Measurements from ENCODE around the gene FOXP3. TPM values are rescaled to one million over a fixed set of nuclear protein-coding genes. Genes with fewer than 3 reads are reported as not detected.

Gene FOXP3
- total RNA-seq, 2 donors from 2014 or later, result 80.4 to 109 TPM

- H3K4me1 Mint-ChIP-seq, result peaks cover 29% of the 10 kb centered on the region
These were observed 4.1 kb upstream of the FOXP3 start for GRCh38 chrX:49268702-49269009.

GRCh38 chrX:49266523-49267445, 2.3 kb upstream of the FOXP3 start:
- ATAC-seq (replicated peaks), result no peak
- no peaks in the 10 kb centered on the region for H3K27me3 Mint-ChIP-seq
- H3K4me3 Mint-ChIP-seq, result peak overlapping the region; percentile 88
- H3K27ac Mint-ChIP-seq, result peak overlapping the region; percentile 100
- H3K4me1 Mint-ChIP-seq, result peaks cover 26% of the 10 kb centered on the region
- no peaks in the 10 kb centered on the region for H3K9me3 Mint-ChIP-seq
- peaks cover 50% of the 10 kb centered on the region for H3K36me3 Mint-ChIP-seq (ENCODE audit: low read depth)

More at GRCh38 chrX:49268702-49269009, 4.1 kb upstream of the FOXP3 start:
- Mint-ChIP-seq H3K4me3 (peak overlapping the region; percentile 88), H3K9me3 (no peaks in the 10 kb centered on the region), H3K36me3 (ENCODE audit: low read depth) (peaks cover 50% of the 10 kb centered on the region), H3K27ac (peak overlapping the region; percentile 100), H3K27me3 (no peaks in the 10 kb centered on the region)
- ATAC-seq (replicated peaks), result no peak

GRCh38 chrX:49263631-49264030, 879 bp downstream of the FOXP3 start:
- peaks cover 36% of the 10 kb centered on the region for H3K4me1 Mint-ChIP-seq
- H3K9me3 Mint-ChIP-seq, result no peaks in the 10 kb centered on the region
- peak overlapping the region; percentile 94 for H3K27ac Mint-ChIP-seq
- peaks cover 64% of the 10 kb centered on the region for H3K36me3 Mint-ChIP-seq (ENCODE audit: low read depth)
- H3K4me3 Mint-ChIP-seq, result peak overlapping the region; percentile 91
- ATAC-seq (replicated peaks), result no peak
- no peaks in the 10 kb centered on the region for H3K27me3 Mint-ChIP-seq

DNA sequence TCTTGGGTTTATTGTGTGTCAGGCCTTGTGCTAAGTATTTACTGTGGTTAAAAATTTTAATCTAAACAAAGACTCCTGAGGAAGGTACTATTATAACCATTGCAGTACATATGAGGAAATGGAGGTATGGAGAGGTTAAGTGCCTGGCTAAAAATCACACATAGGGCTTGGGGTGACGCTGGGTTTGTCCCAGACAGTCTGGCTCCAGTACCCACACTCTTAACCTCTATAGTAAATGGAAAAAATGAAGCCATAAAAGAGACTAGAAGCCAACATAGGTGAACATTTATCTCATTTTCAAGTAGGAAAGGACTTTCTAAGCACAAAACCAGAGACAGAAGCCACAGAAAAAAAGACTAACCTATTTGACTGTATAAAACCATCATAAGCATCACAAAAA, 1.9 kb downstream of the FOXP3 start:
- Mint-ChIP-seq H3K36me3 (ENCODE audit: low read depth) (peaks cover 65% of the 10 kb centered on the region), H3K4me3 (peak overlapping the region; percentile 91), H3K4me1 (peaks cover 31% of the 10 kb centered on the region), H3K27ac (peak overlapping the region; percentile 91), H3K9me3 (no peaks in the 10 kb centered on the region), H3K27me3 (no peaks in the 10 kb centered on the region)
- peak; percentile 31 for ATAC-seq (replicated peaks)

GRCh38 chrX:49260221-49260985, 4.1 kb downstream of the FOXP3 start:
- Mint-ChIP-seq H3K36me3 (ENCODE audit: low read depth) (peaks cover 75% of the 10 kb centered on the region), H3K27ac (peak overlapping the region; percentile 54), H3K4me1 (peaks cover 26% of the 10 kb centered on the region), H3K9me3 (no peaks in the 10 kb centered on the region), H3K4me3 (peak overlapping the region; percentile 91), H3K27me3 (no peaks in the 10 kb centered on the region)
- no peak for ATAC-seq (replicated peaks)

GRCh38 chrX:49258749-49259124, 5.8 kb downstream of the FOXP3 start:
- no peak for ATAC-seq (replicated peaks)
- H3K9me3 Mint-ChIP-seq, result no peaks in the 10 kb centered on the region
- H3K4me3 Mint-ChIP-seq, result peak overlapping the region; percentile 91
- H3K27ac Mint-ChIP-seq, result peak overlapping the region; percentile 73
- H3K36me3 Mint-ChIP-seq (ENCODE audit: low read depth), result peaks cover 69% of the 10 kb centered on the region
- peaks cover 22% of the 10 kb centered on the region for H3K4me1 Mint-ChIP-seq
- no peaks in the 10 kb centered on the region for H3K27me3 Mint-ChIP-seq

DNA sequence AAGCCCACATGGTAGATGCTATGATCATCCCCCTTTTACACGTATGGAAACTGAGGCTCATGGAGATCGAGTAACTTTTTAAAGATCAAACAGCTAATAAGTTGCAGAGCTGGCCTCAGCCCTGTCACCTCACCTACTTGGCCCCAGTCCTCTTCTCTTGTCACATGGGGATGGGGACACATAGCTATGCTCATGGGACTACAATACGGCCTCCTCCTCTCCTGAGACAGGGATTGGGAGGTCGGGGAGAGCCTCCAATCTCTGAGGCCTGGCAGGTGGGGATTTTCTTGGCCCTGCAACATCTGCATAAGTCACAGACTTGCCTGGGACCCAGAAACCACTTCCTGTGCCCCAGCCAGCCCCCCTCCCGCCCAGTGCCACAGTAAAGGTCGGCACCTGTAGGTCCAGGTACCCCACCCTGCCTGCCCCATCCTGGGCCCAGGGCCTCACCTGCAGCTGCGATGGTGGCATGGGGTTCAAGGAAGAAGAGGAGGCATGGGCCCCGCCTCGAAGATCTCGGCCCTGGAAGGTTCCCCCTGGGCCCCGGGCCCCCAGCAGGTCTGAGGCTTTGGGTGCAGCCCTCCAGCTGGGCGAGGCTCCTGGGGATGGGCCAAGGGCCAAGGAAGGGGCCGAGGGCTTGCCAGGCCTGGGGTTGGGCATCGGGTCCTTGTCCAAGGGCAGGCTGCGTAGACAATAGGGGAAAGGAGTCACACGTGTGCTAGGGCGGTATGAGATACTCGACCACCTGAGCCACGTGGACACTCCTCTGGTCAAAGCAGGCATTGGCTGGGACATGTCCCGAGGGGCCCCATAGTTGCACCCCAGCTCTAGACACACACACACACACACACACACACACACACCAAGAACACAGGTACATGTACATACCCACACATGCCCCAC, 6.4 kb downstream of the FOXP3 start:
- H3K27ac Mint-ChIP-seq, result peak overlapping the region; percentile 54
- H3K4me1 Mint-ChIP-seq, result peaks cover 22% of the 10 kb centered on the region
- H3K4me3 Mint-ChIP-seq, result peak overlapping the region; percentile 26
- H3K9me3 Mint-ChIP-seq, result no peaks in the 10 kb centered on the region
- peaks cover 62% of the 10 kb centered on the region for H3K36me3 Mint-ChIP-seq (ENCODE audit: low read depth)
- H3K27me3 Mint-ChIP-seq, result no peaks in the 10 kb centered on the region
- peak; percentile 42 for ATAC-seq (replicated peaks)

GRCh38 chrX:49257074-49257790, 7.3 kb downstream of the FOXP3 start:
- H3K4me3 Mint-ChIP-seq, result peak overlapping the region; percentile 26
- peaks cover 26% of the 10 kb centered on the region for H3K4me1 Mint-ChIP-seq
- no peaks in the 10 kb centered on the region for H3K27me3 Mint-ChIP-seq
- peak; percentile 4 for ATAC-seq (replicated peaks)
- no peaks in the 10 kb centered on the region for H3K9me3 Mint-ChIP-seq
- H3K36me3 Mint-ChIP-seq (ENCODE audit: low read depth), result peaks cover 61% of the 10 kb centered on the region
- peak overlapping the region; percentile 54 for H3K27ac Mint-ChIP-seq

DNA sequence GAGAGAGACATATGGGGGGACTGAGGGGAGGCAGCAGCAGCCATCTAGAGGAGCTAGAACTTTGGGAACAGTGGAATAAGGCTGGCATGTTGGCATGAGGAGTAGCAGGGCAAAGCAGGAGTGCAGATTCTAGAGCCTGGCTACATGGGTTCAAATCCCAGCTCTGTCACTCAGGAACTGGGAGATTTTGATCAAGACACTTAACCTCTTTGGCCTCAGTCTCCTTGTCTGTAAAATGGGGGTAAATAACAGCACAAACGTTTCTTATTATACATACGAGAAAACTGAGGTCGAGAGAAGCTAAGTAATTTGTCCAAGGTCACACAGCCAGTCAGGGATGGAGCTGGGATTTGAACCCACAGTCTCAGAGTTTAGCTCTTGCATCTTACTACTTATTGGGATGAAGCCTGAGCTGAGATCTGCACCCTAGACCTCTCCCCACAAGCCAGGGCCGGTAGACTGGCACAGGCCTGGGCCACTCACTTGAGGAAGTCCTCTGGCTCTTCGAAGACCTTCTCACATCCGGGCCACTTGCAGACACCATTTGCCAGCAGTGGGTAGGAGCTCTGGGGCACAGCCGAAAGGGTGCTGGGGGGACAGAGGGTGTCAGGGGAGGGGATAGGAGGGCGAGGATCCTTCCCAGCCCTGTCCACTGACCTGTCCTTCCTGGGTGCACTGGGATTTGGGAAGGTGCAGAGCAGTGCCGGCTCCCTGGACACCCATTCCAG, 8.1 kb downstream of the FOXP3 start:
- H3K27me3 Mint-ChIP-seq, result no peaks in the 10 kb centered on the region
- H3K4me1 Mint-ChIP-seq, result peaks cover 22% of the 10 kb centered on the region
- H3K27ac Mint-ChIP-seq, result no peak overlapping the region
- ATAC-seq (replicated peaks), result no peak
- peaks cover 61% of the 10 kb centered on the region for H3K36me3 Mint-ChIP-seq (ENCODE audit: low read depth)
- no peaks in the 10 kb centered on the region for H3K9me3 Mint-ChIP-seq
- H3K4me3 Mint-ChIP-seq, result no peak overlapping the region

- Mint-ChIP-seq H3K27me3 (no peaks in the 10 kb centered on the region), H3K9me3 (no peaks in the 10 kb centered on the region), H3K4me3 (no peak overlapping the region), H3K27ac (no peak overlapping the region), H3K36me3 (ENCODE audit: low read depth) (peaks cover 59% of the 10 kb centered on the region), H3K4me1 (peaks cover 17% of the 10 kb centered on the region)
- ATAC-seq (replicated peaks), result no peak
These were observed 9.9 kb downstream of the FOXP3 start for GRCh38 chrX:49254639-49255038.

- Mint-ChIP-seq H3K27me3 (no peaks in the 10 kb centered on the region), H3K4me1 (peaks cover 8% of the 10 kb centered on the region), H3K4me3 (no peak overlapping the region), H3K9me3 (no peaks in the 10 kb centered on the region), H3K36me3 (ENCODE audit: low read depth) (peaks cover 76% of the 10 kb centered on the region), H3K27ac (peak overlapping the region; percentile 70)
- ATAC-seq (replicated peaks), result no peak
These were observed 13.2 kb downstream of the FOXP3 start for GRCh38 chrX:49251325-49251724.

- Mint-ChIP-seq H3K9me3 (no peaks in the 10 kb centered on the region), H3K27ac (peak overlapping the region; percentile 70), H3K27me3 (no peaks in the 10 kb centered on the region), H3K4me1 (peaks cover 8% of the 10 kb centered on the region), H3K36me3 (ENCODE audit: low read depth) (peaks cover 76% of the 10 kb centered on the region), H3K4me3 (no peak overlapping the region)
- peak; percentile 51 for ATAC-seq (replicated peaks)
These were observed 13.9 kb downstream of the FOXP3 start for GRCh38 chrX:49250578-49250977.

DNA sequence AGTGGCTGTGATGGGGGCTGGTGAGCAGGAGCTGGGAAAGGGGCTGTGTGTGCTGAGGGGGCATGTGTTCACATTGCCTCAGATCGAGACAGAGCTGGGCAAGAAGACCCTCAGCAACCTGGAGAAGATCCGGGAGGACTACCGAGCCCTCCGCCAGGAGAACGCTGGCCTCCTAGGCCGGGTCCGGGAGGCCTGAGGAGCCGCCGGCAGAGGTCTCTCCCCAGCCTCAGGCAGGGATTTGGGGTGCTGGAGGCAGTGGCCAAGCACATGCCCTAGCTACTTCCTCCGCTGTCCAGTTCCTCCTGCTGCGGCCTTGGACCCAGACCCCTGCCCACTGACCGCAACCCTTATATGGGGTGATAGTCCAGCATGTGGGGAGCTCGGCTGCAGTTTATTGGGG, 14.4 kb downstream of the FOXP3 start:
- ATAC-seq (replicated peaks), result peak; percentile 8
- H3K9me3 Mint-ChIP-seq, result no peaks in the 10 kb centered on the region
- H3K27me3 Mint-ChIP-seq, result no peaks in the 10 kb centered on the region
- H3K4me1 Mint-ChIP-seq, result peaks cover 8% of the 10 kb centered on the region
- no peak overlapping the region for H3K4me3 Mint-ChIP-seq
- H3K27ac Mint-ChIP-seq, result peak overlapping the region; percentile 70
- H3K36me3 Mint-ChIP-seq (ENCODE audit: low read depth), result peaks cover 79% of the 10 kb centered on the region
